Activated CD8-positive, alpha-beta T cell treated with anti-CD3 and anti-CD28 coated beads for 36 hours (primary cell): ENCODE measurements around the gene OGFR. TPM values are rescaled to one million over a fixed set of nuclear protein-coding genes. Genes with fewer than 3 reads are reported as not detected.

Source experiments
- ATAC-seq: fragments of 200-7000 bp; cut with Tn5 transposase; one replicate; pipeline ENCODE4 v1.10.0; 2021; ENCODE audit warnings: mild to moderate bottlenecking, moderate library complexity
- CTCF ChIA-PET: fragments of 350-600 bp; sonication (Branson Sonifier 250); formaldehyde crosslinking; loops from one replicate; lab custom pipeline; 2021; ENCODE audit warnings: antibody characterized with exemption; lab: Charles Lee
- POLR2A ChIA-PET: fragments of 350-600 bp; sonication (Branson Sonifier 250); formaldehyde crosslinking; loops from one replicate; lab custom pipeline; 2021; ENCODE audit warnings: antibody characterized with exemption; lab: Charles Lee
- DNase-seq: peaks from one replicate; pipeline ENCODE4 v3.0.0-alpha.2; 2020
- H3K27ac Mint-ChIP-seq: one replicate; pipeline ENCODE4 v1.8.0; 2021; ENCODE audit warnings: mild to moderate bottlenecking, mixed read lengths
- H3K27me3 Mint-ChIP-seq: one replicate; pipeline ENCODE4 v1.8.0; 2021; ENCODE audit warnings: mixed read lengths
- H3K36me3 Mint-ChIP-seq: one replicate; pipeline ENCODE4 v1.8.0; 2021; ENCODE audit warnings: low read depth, mixed read lengths
- H3K4me1 Mint-ChIP-seq: one replicate; pipeline ENCODE4 v1.8.0; 2021; ENCODE audit warnings: low read depth, mixed read lengths
- H3K4me3 Mint-ChIP-seq: one replicate; pipeline ENCODE4 v1.8.0; 2021; ENCODE audit warnings: mild to moderate bottlenecking, moderate library complexity, mixed read lengths
- H3K9me3 Mint-ChIP-seq: one replicate; pipeline ENCODE4 v1.8.0; 2021; ENCODE audit warnings: mixed read lengths
- CTCF ChIP-seq: fragments of 200-600 bp; IDR thresholded peaks from one replicate; pipeline ENCODE4 v1.8.0; 2022; ENCODE audit warnings: antibody characterized with exemption, mild to moderate bottlenecking
- intact Hi-C: fragments of 100-400 bp; cut with micrococcal nuclease; formaldehyde crosslinking; loops from one replicate; pipeline ENCODE4 v1.10.0; 2022
- total RNA-seq, 2 experiments: library from RNA; stranded (reverse); gene quantifications; one replicate each; pipeline ENCODE4 v1.2.3, GENCODE V29; 2021

The OGFR gene
- total RNA-seq, 2 experiments from 2014 or later: 53.6 to 55.2 TPM

GRCh38 chr20:62815066-62815991 is 10.7 kb downstream of the OGFR start:
- TF ChIP-seq CTCF: no peak
- Mint-ChIP-seq H3K4me3 (no peak overlapping the region), H3K27ac (no peak overlapping the region), H3K36me3 (peaks cover 3% of the 10 kb centered on the region), H3K27me3 (peaks cover 15% of the 10 kb centered on the region), H3K4me1 (peaks cover 2% of the 10 kb centered on the region), H3K9me3 (no peaks in the 10 kb centered on the region)
- POLR2A ChIA-PET: interaction anchor here (0.6 to 2.5 kb wide), 5 partner anchors 10 to 433 kb away, joined by 3 to 11 read pairs (median 3); partner anchors contain the start of gene OGFR
- ATAC-seq (no peak), DNase-seq (no peak)
- intact Hi-C loops: no loop called here
- CTCF ChIA-PET: interaction anchor here (1.0 kb wide), 1 partner anchor 194 kb away, joined by 4 read pairs; no protein-coding TSS in a partner anchor

GRCh38 chr20:62816031-62816883 is 11.6 kb downstream of the OGFR start:
- Mint-ChIP-seq H3K4me1 (peaks cover 2% of the 10 kb centered on the region), H3K27me3 (peaks cover 15% of the 10 kb centered on the region), H3K4me3 (peak overlapping the region; percentile 31), H3K27ac (no peak overlapping the region), H3K36me3 (peaks cover 3% of the 10 kb centered on the region), H3K9me3 (no peaks in the 10 kb centered on the region)
- intact Hi-C loops: no loop called here
- TF ChIP-seq CTCF: no peak
- DNase-seq (no peak), ATAC-seq (peak; percentile 17)
- ChIA-PET CTCF (interaction anchor here (1.0 to 1.5 kb wide), 2 partner anchors 8 to 193 kb away, joined by 4 to 10 read pairs; no protein-coding TSS in a partner anchor), POLR2A (interaction anchor here (0.6 to 2.5 kb wide), 2 partner anchors 11 to 27 kb away, joined by 3 to 11 read pairs; partner anchors contain the start of gene OGFR)

- H3K27ac Mint-ChIP-seq: no peak within 1 kb of the TSS
- H3K9me3 Mint-ChIP-seq: no peaks in the 10 kb centered on the region
- H3K4me1 Mint-ChIP-seq: peaks cover 2% of the 10 kb centered on the region
- TF ChIP-seq CTCF: no peak
- no peak for DNase-seq
- H3K4me3 Mint-ChIP-seq: peak within 1 kb of the TSS; percentile 31
- peaks cover 2% of the 10 kb centered on the region for H3K36me3 Mint-ChIP-seq
- H3K27me3 Mint-ChIP-seq: peaks cover 15% of the 10 kb centered on the region
- intact Hi-C loops: no loop called here
- no peak for ATAC-seq
- ChIA-PET CTCF (interaction anchor here (1.0 to 1.5 kb wide), 2 partner anchors 9 to 131 kb away, joined by 3 to 10 read pairs; no protein-coding TSS in a partner anchor), POLR2A (no interaction called here)
Observed at GRCh38 chr20:62816884-62817873, 12.5 kb downstream of the OGFR start, which contains the start of gene COL9A3. Gene COL9A3 (plus strand): TSS chr20:62817050. CDS start chr20:62817065, 15 bp downstream.

GRCh38 chr20:62817975-62818591 is 13.4 kb downstream of the OGFR start:
- peaks cover 2% of the 10 kb centered on the region for H3K4me1 Mint-ChIP-seq
- no peaks in the 10 kb centered on the region for H3K9me3 Mint-ChIP-seq
- no peak for DNase-seq
- no peak for TF ChIP-seq CTCF
- peaks cover 15% of the 10 kb centered on the region for H3K27me3 Mint-ChIP-seq
- POLR2A ChIA-PET: no interaction called here
- CTCF ChIA-PET: interaction anchor here (1.0 to 1.5 kb wide), 2 partner anchors 10 to 132 kb away, joined by 3 to 10 read pairs; no protein-coding TSS in a partner anchor
- no peak overlapping the region for H3K27ac Mint-ChIP-seq
- intact Hi-C loops: no loop called here
- no peak overlapping the region for H3K4me3 Mint-ChIP-seq
- no peak for ATAC-seq
- no peaks in the 10 kb centered on the region for H3K36me3 Mint-ChIP-seq
